Measurements from ENCODE around the gene GTF3C4. TPM values are rescaled to one million over a fixed set of nuclear protein-coding genes. Genes with fewer than 3 reads are reported as not detected.

GTF3C4 gene
- total RNA-seq, 1 experiment from 2014 or later = 40.8 TPM

GRCh38 chr9:132674485-132674884 is 4.2 kb downstream of the GTF3C4 start:
- TF ChIP-seq EZH2 (IDR thresholded peaks at IDR 0.05; ENCODE audit: borderline replicate concordance, low read depth, low read length, poor library complexity, severe bottlenecking) (no peak), CTCF (conservative IDR thresholded peaks at IDR 0.05; ENCODE audit: low read depth, low read length) (no peak)
- Histone ChIP-seq H3K4me3 (ENCODE audit: low read depth, low read length, poor library complexity, severe bottlenecking) (no peak overlapping the region), H3K4me1 (ENCODE audit: insufficient read depth, low read length, poor library complexity, severe bottlenecking) (peaks cover 7% of the 10 kb centered on the region), H3K27ac (ENCODE audit: low read depth, low read length, poor library complexity, severe bottlenecking) (no peak overlapping the region), H3K27me3 (replicated peaks; ENCODE audit: insufficient read depth, low read depth, low read length, poor library complexity) (no peaks in the 10 kb centered on the region), H3K36me3 (ENCODE audit: insufficient read depth, low read length, poor library complexity, severe bottlenecking) (peaks cover 17% of the 10 kb centered on the region), H3K9me3 (ENCODE audit: low read depth, low read length, poor library complexity, severe bottlenecking) (no peaks in the 10 kb centered on the region)
- no peak for DNase-seq (ENCODE audit: low spot score)
- intact Hi-C loops (cut with micrococcal nuclease; ENCODE audit: unreplicated experiment) = no loop called here
- ChIA-PET POLR2A (ENCODE audit: low non-redundant PET) (no interaction called here), CTCF (no interaction called here)
- no TSS peak for BruUV-seq (replicated peaks)

DNA sequence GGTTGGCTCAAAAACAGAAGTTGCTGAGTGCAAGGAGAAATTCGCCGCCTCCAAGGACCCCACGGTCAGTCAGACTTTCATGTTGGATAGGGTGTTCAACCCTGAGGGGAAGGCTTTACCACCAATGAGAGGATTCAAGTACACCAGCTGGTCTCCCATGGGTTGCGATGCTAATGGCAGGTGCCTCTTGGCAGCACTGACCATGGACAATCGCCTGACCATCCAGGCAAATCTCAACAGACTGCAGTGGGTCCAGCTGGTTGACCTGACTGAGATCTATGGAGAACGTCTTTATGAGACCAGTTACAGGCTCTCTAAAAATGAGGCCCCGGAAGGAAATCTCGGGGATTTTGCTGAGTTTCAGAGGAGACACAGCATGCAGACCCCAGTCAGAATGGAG is 7.7 kb downstream of the GTF3C4 start:
- Histone ChIP-seq H3K36me3 (ENCODE audit: insufficient read depth, low read length, poor library complexity, severe bottlenecking) (peaks cover 41% of the 10 kb centered on the region), H3K4me3 (ENCODE audit: low read depth, low read length, poor library complexity, severe bottlenecking) (no peak overlapping the region), H3K27ac (ENCODE audit: low read depth, low read length, poor library complexity, severe bottlenecking) (no peak overlapping the region), H3K4me1 (ENCODE audit: insufficient read depth, low read length, poor library complexity, severe bottlenecking) (peaks cover 3% of the 10 kb centered on the region), H3K27me3 (replicated peaks; ENCODE audit: insufficient read depth, low read depth, low read length, poor library complexity) (no peaks in the 10 kb centered on the region), H3K9me3 (ENCODE audit: low read depth, low read length, poor library complexity, severe bottlenecking) (no peaks in the 10 kb centered on the region)
- POLR2A ChIA-PET (ENCODE audit: low non-redundant PET) = no interaction called here
- DNase-seq (ENCODE audit: low spot score) = no peak
- TF ChIP-seq EZH2 (IDR thresholded peaks at IDR 0.05; ENCODE audit: borderline replicate concordance, low read depth, low read length, poor library complexity, severe bottlenecking) (no peak), CTCF (conservative IDR thresholded peaks at IDR 0.05; ENCODE audit: low read depth, low read length) (no peak)
- BruUV-seq (replicated peaks) = no TSS peak
- CTCF ChIA-PET = no interaction called here
- intact Hi-C loops (cut with micrococcal nuclease; ENCODE audit: unreplicated experiment) = no loop called here

GRCh38 chr9:132679946-132680625 is 9.8 kb downstream of the GTF3C4 start:
- intact Hi-C loops (cut with micrococcal nuclease; ENCODE audit: unreplicated experiment) = no loop called here
- CTCF ChIA-PET = no interaction called here
- BruUV-seq (replicated peaks) = no TSS peak
- no peak for DNase-seq (ENCODE audit: low spot score)
- H3K9me3 ChIP-seq (ENCODE audit: low read depth, low read length, poor library complexity, severe bottlenecking) = no peaks in the 10 kb centered on the region
- TF ChIP-seq EZH2 (IDR thresholded peaks at IDR 0.05; ENCODE audit: borderline replicate concordance, low read depth, low read length, poor library complexity, severe bottlenecking) (no peak), CTCF (conservative IDR thresholded peaks at IDR 0.05; ENCODE audit: low read depth, low read length) (no peak)
- no peaks in the 10 kb centered on the region for H3K27me3 ChIP-seq (replicated peaks; ENCODE audit: insufficient read depth, low read depth, low read length, poor library complexity)
- H3K4me1 ChIP-seq (ENCODE audit: insufficient read depth, low read length, poor library complexity, severe bottlenecking) = no peaks in the 10 kb centered on the region
- H3K36me3 ChIP-seq (ENCODE audit: insufficient read depth, low read length, poor library complexity, severe bottlenecking) = peaks cover 61% of the 10 kb centered on the region
- H3K4me3 ChIP-seq (ENCODE audit: low read depth, low read length, poor library complexity, severe bottlenecking) = no peak overlapping the region
- POLR2A ChIA-PET (ENCODE audit: low non-redundant PET) = no interaction called here
- no peak overlapping the region for H3K27ac ChIP-seq (ENCODE audit: low read depth, low read length, poor library complexity, severe bottlenecking)

Measured in A673 (cell line).